ENCODE measurements around the gene KRT78.

The KRT78 gene

DNA sequence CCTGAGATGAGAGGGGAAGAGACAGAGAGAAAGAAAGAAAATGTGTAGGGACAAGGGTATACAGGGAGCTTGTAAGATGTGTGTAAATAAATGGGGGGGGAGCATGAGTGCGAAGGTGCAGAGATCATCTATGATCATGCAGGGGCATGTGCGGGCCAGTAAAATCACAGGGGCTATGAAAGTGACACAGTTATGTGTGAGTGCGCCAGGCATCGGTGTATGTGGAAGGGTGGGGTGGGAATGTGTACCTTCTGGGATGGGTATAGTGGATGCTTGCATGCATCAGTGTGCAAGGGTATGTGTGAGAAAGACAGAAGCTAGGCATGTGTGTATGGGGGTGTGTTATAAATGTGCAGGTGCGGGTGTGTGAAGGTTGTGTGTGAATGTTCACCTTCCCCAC is 18.4 kb upstream of the KRT78 start:
- no peak overlapping the region for H3K4me3 Mint-ChIP-seq
- peaks cover 10% of the 10 kb centered on the region for H3K27me3 Mint-ChIP-seq (ENCODE audit: low read depth)

DNA sequence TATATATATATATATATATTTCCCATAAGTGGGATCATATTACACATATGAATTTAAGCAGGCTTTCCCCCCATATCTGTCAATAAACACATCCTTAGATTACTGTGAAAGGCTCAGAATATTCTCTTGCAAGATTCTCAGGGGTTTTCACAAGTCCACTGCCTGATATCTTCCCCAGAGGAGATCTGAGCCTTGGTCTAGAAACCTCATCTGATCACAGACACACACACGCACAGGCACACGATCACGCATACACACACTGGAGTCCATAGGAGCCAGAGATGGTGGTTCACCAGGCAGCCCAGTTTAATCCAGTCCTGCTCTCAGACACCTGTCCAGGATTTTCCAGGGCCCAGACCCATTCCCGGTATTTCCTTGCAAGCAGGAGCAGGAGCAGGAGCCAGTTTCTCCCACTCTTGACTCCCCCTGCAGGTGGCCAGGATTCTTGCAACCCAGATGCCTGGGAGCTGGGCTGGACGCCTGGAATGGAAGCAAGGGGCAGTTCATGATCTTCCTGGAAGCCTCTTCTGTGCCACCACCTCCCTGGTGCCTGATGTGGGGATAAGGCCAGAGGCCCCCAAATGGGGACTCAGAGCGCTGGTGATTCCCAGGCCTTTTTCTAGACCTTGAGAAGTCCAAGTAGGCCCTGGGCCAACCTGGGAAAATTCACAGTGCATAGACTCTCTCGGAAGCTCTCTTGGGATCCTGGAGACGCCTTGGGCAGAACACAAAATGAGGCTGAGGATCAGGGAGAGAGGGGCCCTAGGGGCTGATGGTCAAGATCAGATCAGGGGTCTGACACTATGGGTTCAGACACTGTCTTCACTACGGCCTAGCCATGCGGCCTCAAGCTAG is 16.5 kb upstream of the KRT78 start:
- Mint-ChIP-seq H3K4me3 (no peak overlapping the region), H3K27ac (no peak overlapping the region), H3K4me1 (peaks cover 5% of the 10 kb centered on the region), H3K9me3 (no peaks in the 10 kb centered on the region), H3K36me3 (ENCODE audit: low read depth) (no peaks in the 10 kb centered on the region), H3K27me3 (ENCODE audit: low read depth) (peaks cover 12% of the 10 kb centered on the region)
- TF ChIP-seq, protein P1, sequence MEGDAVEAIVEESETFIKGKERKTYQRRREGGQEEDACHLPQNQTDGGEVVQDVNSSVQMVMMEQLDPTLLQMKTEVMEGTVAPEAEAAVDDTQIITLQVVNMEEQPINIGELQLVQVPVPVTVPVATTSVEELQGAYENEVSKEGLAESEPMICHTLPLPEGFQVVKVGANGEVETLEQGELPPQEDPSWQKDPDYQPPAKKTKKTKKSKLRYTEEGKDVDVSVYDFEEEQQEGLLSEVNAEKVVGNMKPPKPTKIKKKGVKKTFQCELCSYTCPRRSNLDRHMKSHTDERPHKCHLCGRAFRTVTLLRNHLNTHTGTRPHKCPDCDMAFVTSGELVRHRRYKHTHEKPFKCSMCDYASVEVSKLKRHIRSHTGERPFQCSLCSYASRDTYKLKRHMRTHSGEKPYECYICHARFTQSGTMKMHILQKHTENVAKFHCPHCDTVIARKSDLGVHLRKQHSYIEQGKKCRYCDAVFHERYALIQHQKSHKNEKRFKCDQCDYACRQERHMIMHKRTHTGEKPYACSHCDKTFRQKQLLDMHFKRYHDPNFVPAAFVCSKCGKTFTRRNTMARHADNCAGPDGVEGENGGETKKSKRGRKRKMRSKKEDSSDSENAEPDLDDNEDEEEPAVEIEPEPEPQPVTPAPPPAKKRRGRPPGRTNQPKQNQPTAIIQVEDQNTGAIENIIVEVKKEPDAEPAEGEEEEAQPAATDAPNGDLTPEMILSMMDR (IDR thresholded peaks at IDR 0.05; ENCODE audit: unreplicated experiment in 3 of 3), result peak; percentile 67 to 83 (median 79)

More for the DNA sequence above, 18.4 kb upstream of the KRT78 start:
- H3K36me3 Mint-ChIP-seq (ENCODE audit: low read depth), result no peaks in the 10 kb centered on the region
- H3K4me1 Mint-ChIP-seq, result peaks cover 15% of the 10 kb centered on the region
- no peak overlapping the region for H3K27ac Mint-ChIP-seq
- TF ChIP-seq, protein P1 (IDR thresholded peaks at IDR 0.05; ENCODE audit: unreplicated experiment in 3 of 3), result no peak
- H3K9me3 Mint-ChIP-seq, result no peaks in the 10 kb centered on the region

DNA sequence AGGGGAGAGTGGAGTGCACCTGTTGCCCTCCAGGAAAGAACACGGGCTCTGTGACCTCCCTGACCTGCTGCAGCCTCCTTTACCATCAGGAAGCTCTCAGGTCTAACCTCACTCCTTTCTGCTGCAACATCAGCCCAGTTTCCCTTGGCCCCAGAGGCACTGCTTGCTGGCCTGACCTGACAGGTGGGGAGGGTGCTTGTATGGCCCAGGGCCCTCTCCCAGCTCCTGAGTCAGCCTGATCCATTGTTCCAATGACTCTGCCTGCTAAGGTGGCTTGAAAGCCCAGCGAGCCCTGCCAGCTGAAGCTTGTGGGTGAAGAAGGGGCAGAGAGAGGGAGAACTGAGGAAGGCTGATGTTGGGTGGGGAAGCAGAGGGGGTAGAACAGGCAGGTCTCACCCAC is 13.2 kb upstream of the KRT78 start:
- peaks cover 5% of the 10 kb centered on the region for H3K4me1 Mint-ChIP-seq

DNA sequence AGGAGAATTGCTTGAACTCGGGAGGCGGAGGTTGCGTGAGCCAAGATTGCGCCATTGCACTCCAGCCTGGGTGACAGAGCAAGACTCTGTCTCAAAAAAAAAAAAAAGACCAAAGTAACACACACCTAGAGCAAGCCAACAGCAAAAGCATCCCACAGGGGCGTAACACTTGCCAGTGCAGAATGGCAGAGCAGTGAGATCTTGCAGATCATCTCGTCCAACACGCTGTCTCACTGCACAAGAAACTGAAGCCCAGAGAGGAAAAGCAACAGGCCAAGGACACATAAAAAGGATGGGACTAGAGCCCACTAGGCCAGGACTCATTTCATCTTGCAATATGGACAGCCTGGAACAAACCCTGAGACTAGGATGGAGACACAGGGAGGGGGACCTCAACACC is 12.7 kb upstream of the KRT78 start:
- TF ChIP-seq, protein P1 (IDR thresholded peaks at IDR 0.05; ENCODE audit: unreplicated experiment in 3 of 3), result no peak
- Mint-ChIP-seq H3K27me3 (ENCODE audit: low read depth) (peaks cover 10% of the 10 kb centered on the region), H3K9me3 (no peaks in the 10 kb centered on the region), H3K36me3 (ENCODE audit: low read depth) (no peaks in the 10 kb centered on the region), H3K4me1 (peaks cover 5% of the 10 kb centered on the region), H3K4me3 (no peak overlapping the region), H3K27ac (no peak overlapping the region)

More for the DNA sequence above, 13.2 kb upstream of the KRT78 start:
- TF ChIP-seq, protein P1 (IDR thresholded peaks at IDR 0.05; ENCODE audit: unreplicated experiment in 3 of 3), result no peak
- Mint-ChIP-seq H3K27ac (no peak overlapping the region), H3K4me3 (no peak overlapping the region), H3K27me3 (ENCODE audit: low read depth) (peaks cover 10% of the 10 kb centered on the region), H3K9me3 (no peaks in the 10 kb centered on the region), H3K36me3 (ENCODE audit: low read depth) (no peaks in the 10 kb centered on the region)

DNA sequence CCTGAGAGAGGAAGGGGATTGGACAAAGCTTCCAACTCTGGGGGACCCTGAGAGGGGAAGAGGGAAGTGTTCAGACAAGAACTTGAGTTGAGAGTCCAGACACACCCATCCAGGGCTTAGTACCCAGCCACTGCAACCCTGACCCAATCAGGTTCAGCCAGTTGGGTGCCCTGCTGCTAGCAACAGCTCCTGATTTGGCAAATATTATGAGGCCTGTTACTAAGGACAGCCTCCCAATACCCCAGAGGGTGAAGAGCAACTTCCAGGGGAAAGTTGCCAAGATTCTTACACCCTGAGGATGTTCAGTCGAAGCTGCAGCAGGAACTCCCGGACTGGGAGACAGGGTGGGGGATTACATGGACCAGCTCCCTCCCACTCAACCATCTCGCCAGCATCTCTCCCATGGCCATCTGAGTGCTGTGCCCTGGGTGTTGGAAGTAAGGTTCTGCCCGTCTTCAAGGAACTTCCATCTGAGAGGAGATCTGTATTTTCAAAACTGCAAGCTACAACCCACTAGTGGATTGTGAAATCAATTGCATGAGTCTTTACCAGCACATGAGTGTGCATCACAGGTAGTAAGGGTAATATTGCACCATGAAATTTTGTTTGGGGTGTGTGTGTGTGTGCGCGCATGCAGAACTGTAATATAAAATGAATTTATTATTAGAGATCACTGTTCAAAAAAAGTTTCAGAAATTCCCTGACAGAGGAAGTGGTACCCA is 11.5 kb upstream of the KRT78 start:
- Mint-ChIP-seq H3K4me1 (peaks cover 3% of the 10 kb centered on the region), H3K4me3 (no peak overlapping the region), H3K27me3 (ENCODE audit: low read depth) (peaks cover 15% of the 10 kb centered on the region), H3K9me3 (no peaks in the 10 kb centered on the region), H3K36me3 (ENCODE audit: low read depth) (no peaks in the 10 kb centered on the region), H3K27ac (no peak overlapping the region)
- TF ChIP-seq, protein P1 (IDR thresholded peaks at IDR 0.05; ENCODE audit: unreplicated experiment in 3 of 3), result no peak

Data from nephron (organoid).